Stromal cell of bone marrow (primary cell): ENCODE data around the gene GTSF1L.
"Not testable (repeated sequence)": the region's sequence is repeated elsewhere in the genome, so short reads cannot be mapped to it uniquely, and the experiment has no call there.

Experiments used
- DNase-seq: peaks from one replicate; pipeline ENCODE4 v3.0.0-alpha.2; 2012; ENCODE audit warnings: low read depth

The GTSF1L gene

GRCh38 chr20:43726811-43727338 lies at the start of gene GTSF1L:
Gene GTSF1L, minus strand, starts transcription at chr20:43727002. Its CDS starts 308 bp downstream, at chr20:43726694.
- DNase-seq = no peak

- no peak for DNase-seq
These were observed 48.0 kb upstream of the GTSF1L start for GRCh38 chr20:43774754-43775153.

- no peak for DNase-seq
These were observed 44.8 kb upstream of the GTSF1L start for GRCh38 chr20:43771503-43772190.

GRCh38 chr20:43770342-43770741 lies 43.5 kb upstream of the GTSF1L start:
- DNase-seq = no peak

GRCh38 chr20:43767686-43768474 lies 41.1 kb upstream of the GTSF1L start:
- no peak for DNase-seq

- no peak for DNase-seq
These were observed 40.1 kb upstream of the GTSF1L start for GRCh38 chr20:43766917-43767316.

- DNase-seq = no peak
These were observed 39.6 kb upstream of the GTSF1L start for GRCh38 chr20:43766385-43766784.

GRCh38 chr20:43765916-43766315 lies 39.1 kb upstream of the GTSF1L start:
- DNase-seq = no peak

- no peak for DNase-seq
These were observed 36.1 kb upstream of the GTSF1L start for GRCh38 chr20:43762911-43763310.

- no peak for DNase-seq
These were observed 34.9 kb upstream of the GTSF1L start for GRCh38 chr20:43761386-43762340.

GRCh38 chr20:43757888-43758287 lies 31.1 kb upstream of the GTSF1L start:
- DNase-seq = not testable (repeated sequence)

GRCh38 chr20:43755851-43756250 lies 29.0 kb upstream of the GTSF1L start:
- DNase-seq = no peak

- no peak for DNase-seq
These were observed 28.6 kb upstream of the GTSF1L start for GRCh38 chr20:43755390-43755789.

- peak; percentile 74 for DNase-seq
These were observed 25.9 kb upstream of the GTSF1L start for GRCh38 chr20:43752561-43753301.

- DNase-seq = no peak
These were observed 25.2 kb upstream of the GTSF1L start for GRCh38 chr20:43752051-43752360.

GRCh38 chr20:43751167-43752050 lies 24.6 kb upstream of the GTSF1L start:
- no peak for DNase-seq

- DNase-seq = no peak
These were observed 24.0 kb upstream of the GTSF1L start for GRCh38 chr20:43750774-43751166.

- no peak for DNase-seq
These were observed 23.0 kb upstream of the GTSF1L start for GRCh38 chr20:43749734-43750294.

GRCh38 chr20:43748274-43748673 lies 21.5 kb upstream of the GTSF1L start:
- no peak for DNase-seq
